Measurements from ENCODE around the gene SLC39A11. TPM values are rescaled to one million over a fixed set of nuclear protein-coding genes. Genes with fewer than 3 reads are reported as not detected.
A peak's percentile ranks its signal among the peaks of the same experiment; 100 is the strongest.

SLC39A11 gene
- total and polyA plus RNA-seq, 8 donors = 5.2 to 62.0 (median 12.9) TPM

GRCh38 chr17:72667096-72668063, 425.1 kb downstream of the SLC39A11 start:
- Histone ChIP-seq H3K9me3 (no peaks in the 10 kb centered on the region), H3K36me3 (no peaks in the 10 kb centered on the region), H3K4me3 (no peak overlapping the region), H3K4me1 (peaks cover 0 to 14% (median 9%) of the 10 kb centered on the region in 4 donors), H3K27ac (no peak overlapping the region), H3K27me3 (no peaks in the 10 kb centered on the region)
- intact Hi-C loops (cut with DNase I; ENCODE audit: low total_unique reads) = no loop called here
- DNase-seq = no peak
- TF ChIP-seq EP300 (IDR thresholded peaks at IDR 0.05) (no peak), POLR2A (IDR thresholded peaks at IDR 0.05) (no peak), POLR2AphosphoS5 (IDR thresholded peaks at IDR 0.05) (no peak)
- TF ChIP-seq, protein P1, sequence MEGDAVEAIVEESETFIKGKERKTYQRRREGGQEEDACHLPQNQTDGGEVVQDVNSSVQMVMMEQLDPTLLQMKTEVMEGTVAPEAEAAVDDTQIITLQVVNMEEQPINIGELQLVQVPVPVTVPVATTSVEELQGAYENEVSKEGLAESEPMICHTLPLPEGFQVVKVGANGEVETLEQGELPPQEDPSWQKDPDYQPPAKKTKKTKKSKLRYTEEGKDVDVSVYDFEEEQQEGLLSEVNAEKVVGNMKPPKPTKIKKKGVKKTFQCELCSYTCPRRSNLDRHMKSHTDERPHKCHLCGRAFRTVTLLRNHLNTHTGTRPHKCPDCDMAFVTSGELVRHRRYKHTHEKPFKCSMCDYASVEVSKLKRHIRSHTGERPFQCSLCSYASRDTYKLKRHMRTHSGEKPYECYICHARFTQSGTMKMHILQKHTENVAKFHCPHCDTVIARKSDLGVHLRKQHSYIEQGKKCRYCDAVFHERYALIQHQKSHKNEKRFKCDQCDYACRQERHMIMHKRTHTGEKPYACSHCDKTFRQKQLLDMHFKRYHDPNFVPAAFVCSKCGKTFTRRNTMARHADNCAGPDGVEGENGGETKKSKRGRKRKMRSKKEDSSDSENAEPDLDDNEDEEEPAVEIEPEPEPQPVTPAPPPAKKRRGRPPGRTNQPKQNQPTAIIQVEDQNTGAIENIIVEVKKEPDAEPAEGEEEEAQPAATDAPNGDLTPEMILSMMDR (IDR thresholded peaks at IDR 0.05) = no peak
- WGBS, 5 donors = 85 to 94% (median 88%) methylated on average over 5 of the region's 5 CpGs

DNA sequence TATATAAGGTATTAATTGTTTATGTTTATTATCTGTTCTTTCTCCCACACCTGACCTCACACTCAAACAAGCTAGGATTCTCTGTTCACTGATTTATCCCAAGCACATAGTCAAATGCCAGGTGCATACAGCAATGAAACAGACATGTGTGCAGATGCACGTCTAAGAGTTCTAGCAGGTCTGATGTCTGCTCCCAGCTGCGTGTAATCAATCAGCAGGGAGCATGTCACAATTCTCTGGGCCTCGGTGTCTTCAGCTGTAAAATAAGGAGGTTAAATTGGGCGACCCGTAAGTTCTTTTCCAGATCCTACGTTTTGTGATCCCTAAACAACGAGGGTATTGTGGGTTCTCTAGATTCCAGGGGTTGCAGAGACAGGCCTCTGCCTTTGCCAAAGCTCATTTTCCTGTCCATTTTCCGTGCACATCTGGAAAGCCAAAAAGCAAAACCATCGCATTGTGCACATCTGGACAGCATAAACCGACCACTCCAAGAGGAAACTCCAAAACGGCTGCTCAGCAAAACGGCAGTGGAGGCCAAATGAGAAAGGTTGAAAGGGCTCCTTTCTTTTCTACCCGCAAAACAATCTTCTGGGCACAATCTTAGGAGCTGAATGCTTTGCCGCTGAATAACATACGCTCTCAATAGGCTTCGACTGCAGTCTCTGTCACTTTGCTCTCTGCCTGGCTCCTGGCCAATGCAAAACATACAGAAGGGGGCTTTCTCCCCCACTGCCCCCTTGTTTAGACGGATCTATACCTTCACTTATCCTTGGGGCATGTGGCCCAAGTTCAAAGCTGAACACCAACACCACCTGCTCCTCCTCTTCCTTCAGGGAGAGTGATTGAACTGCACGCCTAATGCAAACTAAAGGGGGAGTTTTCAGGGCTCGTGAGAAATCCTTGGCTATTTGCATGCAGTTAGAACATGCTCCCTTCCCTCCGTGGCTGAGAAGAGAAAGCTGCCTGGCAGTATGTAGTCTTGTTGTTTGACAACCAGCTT, 426.3 kb downstream of the SLC39A11 start:
- peak in 1 of 2 donors; percentile 72 for DNase-seq
- WGBS, 5 donors = 49 to 53% (median 52%) methylated on average over 20 of the region's 20 CpGs
- intact Hi-C loops (cut with DNase I; ENCODE audit: low total_unique reads) = no loop called here
- TF ChIP-seq POLR2A (IDR thresholded peaks at IDR 0.05) (no peak), EP300 (IDR thresholded peaks at IDR 0.05) (no peak), POLR2AphosphoS5 (IDR thresholded peaks at IDR 0.05) (no peak)
- TF ChIP-seq, protein P1 (IDR thresholded peaks at IDR 0.05) = no peak
- no peaks in the 10 kb centered on the region for H3K27me3 ChIP-seq
- H3K4me3 ChIP-seq = no peak overlapping the region
- no peaks in the 10 kb centered on the region for H3K9me3 ChIP-seq
- H3K4me1 ChIP-seq = peaks cover 0 to 17% (median 12%) of the 10 kb centered on the region in 4 donors
- H3K36me3 ChIP-seq = no peaks in the 10 kb centered on the region
- no peak overlapping the region for H3K27ac ChIP-seq

GRCh38 chr17:72662827-72663190, 429.7 kb downstream of the SLC39A11 start:
- no peak overlapping the region for H3K4me3 ChIP-seq
- no peak for TF ChIP-seq EP300 (IDR thresholded peaks at IDR 0.05)
- no peak for TF ChIP-seq POLR2AphosphoS5 (IDR thresholded peaks at IDR 0.05)
- TF ChIP-seq, protein P1 (IDR thresholded peaks at IDR 0.05) = no peak
- no peak for TF ChIP-seq POLR2A (IDR thresholded peaks at IDR 0.05)
- peaks cover 0 to 22% (median 13%) of the 10 kb centered on the region in 4 donors for H3K4me1 ChIP-seq
- H3K36me3 ChIP-seq = no peaks in the 10 kb centered on the region
- WGBS, 5 donors = 89 to 95% (median 94%) methylated on average over 1 of the region's 1 CpG
- no peaks in the 10 kb centered on the region for H3K27me3 ChIP-seq
- H3K27ac ChIP-seq = no peak overlapping the region
- no peaks in the 10 kb centered on the region for H3K9me3 ChIP-seq
- no peak for DNase-seq
- intact Hi-C loops (cut with DNase I; ENCODE audit: low total_unique reads) = no loop called here
